ENCODE results near the gene WDCP.

The WDCP gene

GRCh38 chr2:23988371-23988770 lies 58.8 kb downstream of the WDCP start:
- Histone ChIP-seq H3K27ac (no peak overlapping the region), H2AFZ (ENCODE audit: low read depth) (no peak overlapping the region), H3K4me2 (no peak overlapping the region), H3K27me3 (ENCODE audit: insufficient read depth, low read depth) (no peaks in the 10 kb centered on the region), H4K20me1 (ENCODE audit: insufficient read depth) (no peaks in the 10 kb centered on the region), H3K79me2 (ENCODE audit: insufficient read depth, low read depth) (no peaks in the 10 kb centered on the region), H3K36me3 (ENCODE audit: insufficient read depth) (peaks cover 4% of the 10 kb centered on the region; the same call in 1 of the 2 replicates), H3K9ac (no peak overlapping the region), H3K4me3 (IDR thresholded peaks at IDR 0.05; ENCODE audit: insufficient read depth, low read depth, low read length) (no peak overlapping the region), H3K4me1 (ENCODE audit: low read depth, poor library complexity, severe bottlenecking) (peaks cover 3% of the 10 kb centered on the region)
- peak; percentile 59 for TF ChIP-seq CTCF (conservative IDR thresholded peaks at IDR 0.05; ENCODE audit: low read depth, low read length)
